IPS-15b (cell line): ENCODE data around the gene SMIM14.
"Not testable (repeated sequence)": the region's sequence is repeated elsewhere in the genome, so short reads cannot be mapped to it uniquely, and the experiment has no call there.

Source experiments
- H3K27me3 ChIP-seq: one replicate; pipeline ENCODE4 v1.6.1; 2013; ENCODE audit warnings: low read length; ENCODE audit not compliant: control insufficient read depth, insufficient read depth
- H3K36me3 ChIP-seq: one replicate; pipeline ENCODE4 v1.6.1; 2013; ENCODE audit warnings: low read length; ENCODE audit not compliant: control insufficient read depth, insufficient read depth
- H3K4me1 ChIP-seq: one replicate; pipeline ENCODE4 v1.6.1; 2013; ENCODE audit warnings: mild to moderate bottlenecking, low read length; ENCODE audit not compliant: control insufficient read depth, insufficient read depth
- H3K4me3 ChIP-seq: one replicate; pipeline ENCODE4 v1.5.1; 2013; ENCODE audit warnings: low read depth, low read length
- H3K9ac ChIP-seq: one replicate; pipeline ENCODE4 v1.6.1; 2013; ENCODE audit warnings: low read depth, mild to moderate bottlenecking, low read length
- H3K9me3 ChIP-seq: one replicate; pipeline ENCODE4 v1.6.1; 2013; ENCODE audit warnings: mild to moderate bottlenecking, low read length; ENCODE audit not compliant: control insufficient read depth, insufficient read depth

The SMIM14 gene

DNA sequence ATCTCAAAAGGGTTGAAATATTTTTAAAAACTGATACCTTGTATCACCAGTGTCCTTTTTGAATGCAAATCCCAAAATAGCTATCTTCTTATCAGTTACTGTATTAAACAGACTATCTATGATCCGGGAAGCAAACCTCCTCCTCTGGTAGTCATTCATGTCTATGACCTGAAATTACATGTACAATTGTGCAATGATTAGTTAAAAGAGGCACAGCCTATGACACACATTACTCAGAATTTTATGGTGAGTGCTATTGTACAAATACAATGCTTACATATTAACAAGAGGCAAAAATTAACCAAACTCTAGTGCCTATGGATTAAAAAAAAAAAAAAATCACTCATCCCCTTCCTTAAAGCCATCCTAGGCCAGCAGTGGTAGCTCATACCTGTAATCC is 133.1 kb downstream of the SMIM14 start:
- no peaks in the 10 kb centered on the region for H3K4me1 ChIP-seq
- no peak overlapping the region for H3K4me3 ChIP-seq
- no peak overlapping the region for H3K9ac ChIP-seq
- H3K27me3 ChIP-seq: no peaks in the 10 kb centered on the region
- no peaks in the 10 kb centered on the region for H3K9me3 ChIP-seq
- peaks cover 38% of the 10 kb centered on the region for H3K36me3 ChIP-seq

DNA sequence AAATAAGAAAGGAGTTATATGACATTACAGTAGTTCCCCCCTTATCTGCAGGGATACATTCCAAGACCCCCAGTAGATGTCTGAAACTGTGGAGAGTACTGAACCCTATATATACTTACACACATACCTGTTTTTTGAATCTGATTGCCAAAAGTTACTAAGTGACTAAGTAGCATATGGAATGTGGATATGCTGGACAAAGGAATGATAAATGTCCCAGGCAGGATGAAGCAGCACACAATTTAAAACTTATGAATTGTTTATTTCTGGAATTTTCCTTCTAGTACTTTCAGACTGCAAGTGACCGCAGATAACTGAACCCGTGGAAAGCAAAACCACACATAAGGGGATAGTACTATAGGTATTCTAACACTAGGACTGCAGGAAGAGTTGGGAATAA is 134.1 kb downstream of the SMIM14 start:
- H3K9ac ChIP-seq: no peak overlapping the region
- H3K9me3 ChIP-seq: no peaks in the 10 kb centered on the region
- no peak overlapping the region for H3K4me3 ChIP-seq
- peaks cover 29% of the 10 kb centered on the region for H3K36me3 ChIP-seq
- H3K27me3 ChIP-seq: no peaks in the 10 kb centered on the region
- no peaks in the 10 kb centered on the region for H3K4me1 ChIP-seq

DNA sequence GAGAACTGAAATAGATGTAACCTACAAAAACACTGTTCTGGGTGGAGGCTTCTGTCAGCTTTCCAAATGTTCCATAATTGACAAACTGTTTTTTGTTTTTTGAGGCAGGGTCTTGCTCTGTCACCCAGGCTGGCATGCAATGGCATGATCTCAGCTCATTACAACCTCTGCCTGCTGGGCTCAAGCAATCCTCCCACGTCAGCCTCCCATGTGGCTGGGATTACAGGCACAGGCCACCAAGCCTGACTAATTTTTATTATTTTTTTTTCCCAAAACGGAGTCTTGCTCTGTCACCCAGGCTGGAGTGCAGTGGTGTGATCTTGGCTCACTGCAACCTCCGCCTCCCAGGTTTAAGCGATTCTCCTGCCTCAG is 136.0 kb downstream of the SMIM14 start:
- not testable (repeated sequence) for H3K9ac ChIP-seq, H3K9me3 ChIP-seq, H3K27me3 ChIP-seq, H3K4me3 ChIP-seq, H3K4me1 ChIP-seq
- peaks cover 19% of the 10 kb centered on the region for H3K36me3 ChIP-seq

DNA sequence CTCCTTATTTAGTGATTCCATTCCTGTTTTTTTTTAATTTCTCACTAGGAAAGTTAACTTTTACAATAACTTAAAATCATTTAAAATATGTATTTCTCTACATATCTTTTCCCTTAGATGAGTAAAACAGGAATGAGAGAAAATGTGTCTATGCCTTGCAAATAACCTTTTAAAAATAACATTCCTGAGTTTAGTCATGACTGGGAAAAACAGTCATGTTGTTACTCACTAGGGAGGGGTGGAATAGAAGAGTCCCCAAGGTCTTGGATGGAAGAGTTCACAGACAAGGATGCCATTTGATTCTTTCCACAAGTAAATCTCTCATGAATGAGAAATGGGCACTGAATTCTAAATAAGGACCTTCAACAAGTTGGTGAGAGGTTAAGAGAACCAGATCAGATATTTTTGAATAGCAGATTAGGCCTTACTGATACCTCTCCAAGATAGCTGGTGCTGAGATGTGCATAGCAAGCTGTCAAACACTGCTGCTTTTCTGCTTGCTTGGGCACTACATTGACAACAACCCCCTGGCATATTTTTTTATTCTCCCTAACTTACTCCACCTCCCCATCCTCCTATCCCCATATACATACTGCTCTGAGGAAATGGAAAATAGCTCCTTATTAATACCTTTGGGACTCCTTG is 136.5 kb downstream of the SMIM14 start:
- no peaks in the 10 kb centered on the region for H3K27me3 ChIP-seq
- no peaks in the 10 kb centered on the region for H3K4me1 ChIP-seq
- no peak overlapping the region for H3K4me3 ChIP-seq
- H3K36me3 ChIP-seq: peaks cover 14% of the 10 kb centered on the region
- H3K9me3 ChIP-seq: no peaks in the 10 kb centered on the region
- no peak overlapping the region for H3K9ac ChIP-seq

DNA sequence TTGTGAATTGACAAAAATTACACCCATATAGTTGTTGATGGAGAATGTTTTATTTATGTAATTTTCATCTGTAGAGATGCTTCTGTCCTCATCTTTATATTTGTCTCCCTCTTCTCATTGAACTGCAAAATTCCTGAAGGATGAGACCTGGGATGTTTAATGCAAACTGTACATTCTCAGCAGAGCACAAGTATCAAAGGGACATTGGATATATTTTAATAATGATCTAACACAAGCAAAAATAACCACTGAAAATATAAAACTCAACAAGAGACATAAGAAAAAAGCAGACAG is 140.0 kb downstream of the SMIM14 start:
- H3K4me1 ChIP-seq: no peaks in the 10 kb centered on the region
- no peaks in the 10 kb centered on the region for H3K9me3 ChIP-seq

DNA sequence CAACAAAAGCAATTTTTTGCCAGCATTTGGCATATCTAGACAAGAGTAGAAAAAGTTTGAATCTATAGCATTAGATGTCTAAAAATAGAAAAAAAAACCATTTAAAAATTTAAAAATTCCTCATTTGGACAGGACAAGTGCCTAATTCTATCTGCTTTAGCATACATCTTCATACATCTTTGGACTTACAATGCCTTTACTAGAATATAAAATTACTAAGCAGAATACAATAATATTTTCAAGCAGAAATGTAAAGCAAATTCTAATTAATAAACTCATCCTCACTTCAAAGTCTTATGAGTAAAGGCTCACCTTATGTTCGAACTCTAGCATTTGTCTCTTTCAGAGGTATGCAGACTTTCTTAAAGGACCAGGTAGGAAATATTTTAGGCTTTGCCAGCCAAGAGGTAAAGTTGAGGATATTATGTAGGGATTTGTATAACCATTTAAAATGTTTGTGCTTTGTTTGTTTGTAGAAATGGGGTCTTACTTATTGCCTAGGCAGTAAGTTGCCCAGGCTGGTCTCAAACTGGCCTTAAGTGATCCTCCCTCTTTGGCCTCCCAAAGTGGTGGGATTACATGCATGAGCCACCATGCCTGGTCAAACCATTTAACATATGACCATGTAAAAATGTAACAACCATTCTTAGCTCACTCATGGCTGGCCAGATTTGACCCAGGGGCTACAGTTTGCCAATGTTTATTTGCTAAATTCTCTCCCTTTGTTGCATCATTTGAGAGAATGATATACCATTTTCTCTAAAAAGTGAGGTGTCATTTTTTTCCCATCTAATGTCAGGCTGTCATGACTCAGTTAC is 140.5 kb downstream of the SMIM14 start:
- Histone ChIP-seq H3K9me3 (no peaks in the 10 kb centered on the region), H3K9ac (no peak overlapping the region), H3K4me3 (no peak overlapping the region), H3K27me3 (no peaks in the 10 kb centered on the region), H3K36me3 (peaks cover under 1% of the 10 kb centered on the region), H3K4me1 (no peaks in the 10 kb centered on the region)

More for the DNA sequence above, 140.0 kb downstream of the SMIM14 start:
- H3K4me3 ChIP-seq: no peak overlapping the region
- H3K36me3 ChIP-seq: peaks cover 2% of the 10 kb centered on the region
- no peak overlapping the region for H3K9ac ChIP-seq
- no peaks in the 10 kb centered on the region for H3K27me3 ChIP-seq
